GM19467 (cell line): ENCODE measurements around the gene PIGS.
"Not testable (repeated sequence)": the region's sequence is repeated elsewhere in the genome, so short reads cannot be mapped to it uniquely, and the experiment has no call there.

Experiments
- ATAC-seq: cut with Tn5 transposase; IDR thresholded peaks from one replicate; pipeline ENCODE4 v1.9.1; 2021; ENCODE audit warnings: mild to moderate bottlenecking, moderate library complexity; ENCODE audit not compliant: unreplicated experiment

PIGS gene

GRCh38 chr17:28579526-28579925 lies 8.2 kb upstream of the PIGS start:
- ATAC-seq, result no peak

GRCh38 chr17:28578246-28579195 lies 7.2 kb upstream of the PIGS start:
- ATAC-seq, result no peak

- ATAC-seq, result no peak
Measured at GRCh38 chr17:28577466-28577824, 6.1 kb upstream of the PIGS start.

GRCh38 chr17:28576758-28577465 lies 5.6 kb upstream of the PIGS start, which contains the start of gene ALDOC:
ALDOC (minus strand) TSS chr17:28576895; CDS start chr17:28575532, 1,363 bp downstream.
- peak; percentile 86 for ATAC-seq

GRCh38 chr17:28576016-28576415 lies 4.7 kb upstream of the PIGS start:
- not testable (repeated sequence) for ATAC-seq

- ATAC-seq, result no peak
Measured at GRCh38 chr17:28575126-28575795, 3.9 kb upstream of the PIGS start.

GRCh38 chr17:28574526-28574925 lies 3.2 kb upstream of the PIGS start:
- no peak for ATAC-seq

GRCh38 chr17:28573966-28574480 lies 2.7 kb upstream of the PIGS start:
- no peak for ATAC-seq

- ATAC-seq, result no peak
Measured at GRCh38 chr17:28573521-28573920, 2.2 kb upstream of the PIGS start.

GRCh38 chr17:28573040-28573380 lies 1.7 kb upstream of the PIGS start:
- ATAC-seq, result no peak

GRCh38 chr17:28572259-28573039 lies 1.1 kb upstream of the PIGS start:
- ATAC-seq, result no peak

- no peak for ATAC-seq
Measured at GRCh38 chr17:28570716-28571360, 486 bp downstream of the PIGS start.

GRCh38 chr17:28569446-28569845 lies 1.9 kb downstream of the PIGS start:
- ATAC-seq, result no peak

GRCh38 chr17:28567604-28568003 lies 3.7 kb downstream of the PIGS start:
- no peak for ATAC-seq

- no peak for ATAC-seq
Measured at GRCh38 chr17:28563475-28563874, 7.8 kb downstream of the PIGS start.

- ATAC-seq, result no peak
Measured at GRCh38 chr17:28555022-28555421, 16.3 kb downstream of the PIGS start.

GRCh38 chr17:28554565-28554964 lies 16.8 kb downstream of the PIGS start:
- no peak for ATAC-seq

GRCh38 chr17:28553000-28553505 lies 18.3 kb downstream of the PIGS start:
- no peak for ATAC-seq

GRCh38 chr17:28552176-28552999 lies 18.9 kb downstream of the PIGS start, which contains the start of gene UNC119:
UNC119 (minus strand) TSS chr17:28552624; CDS start chr17:28552557, 67 bp downstream.
- ATAC-seq, result peak; percentile 48
